Epithelial cell of esophagus (primary cell): ENCODE results near the gene RASGRP3.

ENCODE experiments used
- DNase-seq: peaks from one replicate; pipeline ENCODE4 v3.0.0; 2010; ENCODE audit warnings: low read depth
- H3K4me3 ChIP-seq: 2 replicates; pipeline ENCODE4 v1.5.1; 2011; ENCODE audit warnings: mild to moderate bottlenecking, low read length, control low read depth
- CTCF ChIP-seq: IDR thresholded peaks from 2 replicates; pipeline ENCODE4 v1.5.1; 2011; ENCODE audit warnings: low read depth, mild to moderate bottlenecking, low read length, control low read depth, inconsistent platforms; ENCODE audit not compliant: insufficient read depth; ENCODE audit errors: missing control alignments

The RASGRP3 gene

GRCh38 chr2:33485051-33485450, 8.6 kb downstream of the RASGRP3 start:
- no peak for TF ChIP-seq CTCF
- no peak for DNase-seq
- no peak overlapping the region for H3K4me3 ChIP-seq

- DNase-seq = no peak
- H3K4me3 ChIP-seq = no peak overlapping the region
- TF ChIP-seq CTCF = no peak
Observed at GRCh38 chr2:33486544-33486943, 10.1 kb downstream of the RASGRP3 start.

GRCh38 chr2:33488178-33488690, 11.8 kb downstream of the RASGRP3 start:
- no peak for DNase-seq
- H3K4me3 ChIP-seq = no peak overlapping the region
- no peak for TF ChIP-seq CTCF

GRCh38 chr2:33488715-33489540, 12.5 kb downstream of the RASGRP3 start:
- no peak for TF ChIP-seq CTCF
- no peak for DNase-seq
- H3K4me3 ChIP-seq = no peak overlapping the region

- DNase-seq = no peak
- no peak for TF ChIP-seq CTCF
Observed at GRCh38 chr2:33489835-33490431, 13.5 kb downstream of the RASGRP3 start.

GRCh38 chr2:33491441-33492084, 15.1 kb downstream of the RASGRP3 start:
- DNase-seq = no peak
- no peak overlapping the region for H3K4me3 ChIP-seq
- TF ChIP-seq CTCF = no peak

More at GRCh38 chr2:33489835-33490431, 13.5 kb downstream of the RASGRP3 start:
- no peak overlapping the region for H3K4me3 ChIP-seq
